ENCODE data around the gene CELSR1.

CELSR1 gene

GRCh38 chr22:46439111-46439510, 98.3 kb downstream of the CELSR1 start:
- no peak overlapping the region for H2AFZ ChIP-seq (ENCODE audit: low read depth)
- no peak overlapping the region for H3K9ac ChIP-seq
- no peak overlapping the region for H3K27ac ChIP-seq
- H3K4me1 ChIP-seq (ENCODE audit: low read depth, poor library complexity, severe bottlenecking), result no peaks in the 10 kb centered on the region
- no peaks in the 10 kb centered on the region for H3K79me2 ChIP-seq (ENCODE audit: insufficient read depth, low read depth)
- H3K4me2 ChIP-seq, result no peak overlapping the region
- no peak overlapping the region for H3K4me3 ChIP-seq (IDR thresholded peaks at IDR 0.05; ENCODE audit: insufficient read depth, low read depth, low read length)
- TF ChIP-seq, protein P1, sequence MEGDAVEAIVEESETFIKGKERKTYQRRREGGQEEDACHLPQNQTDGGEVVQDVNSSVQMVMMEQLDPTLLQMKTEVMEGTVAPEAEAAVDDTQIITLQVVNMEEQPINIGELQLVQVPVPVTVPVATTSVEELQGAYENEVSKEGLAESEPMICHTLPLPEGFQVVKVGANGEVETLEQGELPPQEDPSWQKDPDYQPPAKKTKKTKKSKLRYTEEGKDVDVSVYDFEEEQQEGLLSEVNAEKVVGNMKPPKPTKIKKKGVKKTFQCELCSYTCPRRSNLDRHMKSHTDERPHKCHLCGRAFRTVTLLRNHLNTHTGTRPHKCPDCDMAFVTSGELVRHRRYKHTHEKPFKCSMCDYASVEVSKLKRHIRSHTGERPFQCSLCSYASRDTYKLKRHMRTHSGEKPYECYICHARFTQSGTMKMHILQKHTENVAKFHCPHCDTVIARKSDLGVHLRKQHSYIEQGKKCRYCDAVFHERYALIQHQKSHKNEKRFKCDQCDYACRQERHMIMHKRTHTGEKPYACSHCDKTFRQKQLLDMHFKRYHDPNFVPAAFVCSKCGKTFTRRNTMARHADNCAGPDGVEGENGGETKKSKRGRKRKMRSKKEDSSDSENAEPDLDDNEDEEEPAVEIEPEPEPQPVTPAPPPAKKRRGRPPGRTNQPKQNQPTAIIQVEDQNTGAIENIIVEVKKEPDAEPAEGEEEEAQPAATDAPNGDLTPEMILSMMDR (conservative IDR thresholded peaks at IDR 0.05; ENCODE audit: low read depth, low read length), result no peak
- no peaks in the 10 kb centered on the region for H4K20me1 ChIP-seq (ENCODE audit: insufficient read depth)
- H3K36me3 ChIP-seq (ENCODE audit: insufficient read depth), result no peaks in the 10 kb centered on the region
- H3K27me3 ChIP-seq (ENCODE audit: insufficient read depth, low read depth), result peaks cover 35% of the 10 kb centered on the region; the same call in 1 of the 2 replicates

- Histone ChIP-seq H3K4me2 (no peak overlapping the region), H3K27ac (no peak overlapping the region), H3K4me1 (ENCODE audit: low read depth, poor library complexity, severe bottlenecking) (no peaks in the 10 kb centered on the region), H2AFZ (ENCODE audit: low read depth) (no peak overlapping the region), H3K9ac (no peak overlapping the region), H3K36me3 (ENCODE audit: insufficient read depth) (no peaks in the 10 kb centered on the region), H3K79me2 (ENCODE audit: insufficient read depth, low read depth) (no peaks in the 10 kb centered on the region), H3K27me3 (ENCODE audit: insufficient read depth, low read depth) (peaks cover 31% of the 10 kb centered on the region; the same call in 1 of the 2 replicates), H4K20me1 (ENCODE audit: insufficient read depth) (no peaks in the 10 kb centered on the region), H3K4me3 (IDR thresholded peaks at IDR 0.05; ENCODE audit: insufficient read depth, low read depth, low read length) (no peak overlapping the region)
- TF ChIP-seq, protein P1 (conservative IDR thresholded peaks at IDR 0.05; ENCODE audit: low read depth, low read length), result no peak
Observed at GRCh38 chr22:46437671-46438440, 99.6 kb downstream of the CELSR1 start.

DNA sequence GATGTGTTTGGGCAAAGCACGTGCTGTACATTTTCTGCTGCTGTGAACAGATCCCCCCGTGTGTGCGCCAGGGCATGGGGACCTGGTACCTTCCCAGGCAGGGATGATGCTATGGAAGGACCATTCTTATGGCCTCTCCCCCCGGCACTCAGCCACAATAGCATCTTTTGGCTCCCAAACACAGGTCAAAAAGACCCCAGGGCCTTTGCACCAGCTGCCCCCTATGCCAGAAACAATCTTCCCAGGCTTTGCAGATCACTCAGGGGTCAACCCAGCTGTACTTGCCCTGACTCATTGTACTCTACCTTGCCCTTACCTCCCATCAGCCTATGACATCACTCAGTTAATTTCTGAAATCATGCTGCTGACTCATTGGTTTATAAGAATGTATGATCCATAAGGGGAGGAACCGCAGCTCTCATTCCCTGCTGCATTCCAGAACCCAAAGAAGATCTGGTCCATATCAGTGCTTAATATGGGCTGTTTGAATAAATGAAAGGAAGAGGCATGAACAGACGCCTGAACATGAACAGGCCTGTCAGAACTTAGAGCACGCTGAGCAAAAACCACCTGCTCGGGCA, 100.7 kb downstream of the CELSR1 start:
- H2AFZ ChIP-seq (ENCODE audit: low read depth), result no peak overlapping the region
- no peak overlapping the region for H3K4me3 ChIP-seq (IDR thresholded peaks at IDR 0.05; ENCODE audit: insufficient read depth, low read depth, low read length)
- H3K4me1 ChIP-seq (ENCODE audit: low read depth, poor library complexity, severe bottlenecking), result peaks cover 4% of the 10 kb centered on the region
- H3K9ac ChIP-seq, result no peak overlapping the region
- TF ChIP-seq, protein P1 (conservative IDR thresholded peaks at IDR 0.05; ENCODE audit: low read depth, low read length), result no peak
- no peak overlapping the region for H3K27ac ChIP-seq
- H3K36me3 ChIP-seq (ENCODE audit: insufficient read depth), result no peaks in the 10 kb centered on the region
- no peaks in the 10 kb centered on the region for H3K79me2 ChIP-seq (ENCODE audit: insufficient read depth, low read depth)
- H3K27me3 ChIP-seq (ENCODE audit: insufficient read depth, low read depth), result peaks cover 31% of the 10 kb centered on the region; the same call in 1 of the 2 replicates
- no peaks in the 10 kb centered on the region for H4K20me1 ChIP-seq (ENCODE audit: insufficient read depth)
- no peak overlapping the region for H3K4me2 ChIP-seq

- Histone ChIP-seq H3K36me3 (ENCODE audit: insufficient read depth) (no peaks in the 10 kb centered on the region), H4K20me1 (ENCODE audit: insufficient read depth) (no peaks in the 10 kb centered on the region), H2AFZ (ENCODE audit: low read depth) (no peak overlapping the region), H3K27ac (no peak overlapping the region), H3K4me3 (IDR thresholded peaks at IDR 0.05; ENCODE audit: insufficient read depth, low read depth, low read length) (no peak overlapping the region), H3K79me2 (ENCODE audit: insufficient read depth, low read depth) (no peaks in the 10 kb centered on the region), H3K4me2 (no peak overlapping the region), H3K9ac (no peak overlapping the region), H3K27me3 (ENCODE audit: insufficient read depth, low read depth) (peaks cover 17% of the 10 kb centered on the region; the same call in 1 of the 2 replicates), H3K4me1 (ENCODE audit: low read depth, poor library complexity, severe bottlenecking) (peaks cover 4% of the 10 kb centered on the region)
- TF ChIP-seq, protein P1 (conservative IDR thresholded peaks at IDR 0.05; ENCODE audit: low read depth, low read length), result no peak
Observed at GRCh38 chr22:46433318-46433717, 104.1 kb downstream of the CELSR1 start.
